K562 (cell line): ENCODE data around the gene DGKE. TPM values are rescaled to one million over a fixed set of nuclear protein-coding genes. Genes with fewer than 3 reads are reported as not detected.

Experiments used
- ARNT ChIP-seq, 2 experiments: fragments of 450-650 bp; IDR thresholded peaks; 2 replicates each; pipeline ENCODE4 v1.6.1; 2016; ENCODE audit warnings: mild to moderate bottlenecking in 1 of 2
- GTF2F1 ChIP-seq: IDR thresholded peaks from 2 replicates; pipeline ENCODE4 v1.6.1; 2011; ENCODE audit warnings: low read depth, low read length, improper control_type of control experiment
- HLTF ChIP-seq: fragments of 450-650 bp; IDR thresholded peaks from 2 replicates; pipeline ENCODE4 v1.6.1; 2016
- NFRKB ChIP-seq: fragments of 450-650 bp; IDR thresholded peaks from 2 replicates; pipeline ENCODE4 v1.6.1; 2016; ENCODE audit warnings: low read depth
- NFYB ChIP-seq: IDR thresholded peaks from 2 replicates; pipeline ENCODE4 v1.6.1; 2011; ENCODE audit warnings: mild to moderate bottlenecking, moderate library complexity; ENCODE audit not compliant: insufficient read length; ENCODE audit errors: extremely low read depth
- POLR2B ChIP-seq: fragments of 450-650 bp; IDR thresholded peaks from 2 replicates; pipeline ENCODE4 v1.6.1; 2018; ENCODE audit warnings: low read depth; ENCODE audit not compliant: partially characterized antibody
- RNF219 ChIP-seq: fragments of 250-450 bp; sonication (Bioruptor Pico); IDR thresholded peaks from 2 replicates; pipeline ENCODE4 v1.5.0; 2022; ENCODE audit warnings: mild to moderate bottlenecking
- TBL1XR1 ChIP-seq, 2 experiments: IDR thresholded peaks; 2 replicates each; pipeline ENCODE4 v1.6.1; 2012; ENCODE audit warnings: improper control_type of control experiment in 2 of 2, low read length in 2 of 2, mild to moderate bottlenecking in 1 of 2
- ZBTB1 ChIP-seq: sonication (generic); formaldehyde crosslinking; IDR thresholded peaks from 2 replicates; pipeline ENCODE4 v1.8.1; 2023; ENCODE audit warnings: missing genetic modification reagents, low read depth, mild to moderate bottlenecking, borderline replicate concordance
- ZBTB11 ChIP-seq, 3 experiments: fragments of 200-800 bp in 1 of 3; fragments of 250-450 bp in 1 of 3; fragments of 450-650 bp in 1 of 3; sonication (Bioruptor Pico) in 1 of 3; sonication (Bioruptor generic) in 1 of 3; formaldehyde crosslinking in 1 of 3; IDR thresholded peaks; 2 replicates each; pipeline versions ENCODE4 v1.6.1 to v1.8.0; 2016 to 2022; ENCODE audit warnings: mild to moderate bottlenecking in 2 of 3, missing genetic modification characterization in 2 of 3, missing compliant biosample characterization in 1 of 3, moderate library complexity in 1 of 3
- polyA plus RNA-seq, 8 experiments: library from polyadenylated mRNA; depleted of rRNA in 4 of 8; stranded (reverse) in 5 of 8; unstranded in 3 of 8; fragments of >200 nt; fragmentation: Nextera tagmentation in 2 of 8; fragmentation: Illumina TruSeq in 1 of 8; extraction: Ambion mirVana in 2 of 8; extraction: Trizol in 1 of 8; gene quantifications; 2 replicates each; pipeline versions ENCODE4 v1.2.1 to v1.2.3, GENCODE V29; 2011 to 2014; ENCODE audit warnings: inconsistent platforms in 1 of 8, missing spikeins in 1 of 8
- total RNA-seq, 7 experiments: library from RNA; depleted of rRNA in 6 of 7; stranded (reverse); fragments of >200 nt in 6 of 7; fragmentation: Illumina TruSeq in 2 of 7; extraction: Trizol in 2 of 7; gene quantifications; 2 replicates each; pipeline versions ENCODE4 v1.2.1 to v1.2.3, GENCODE V29; 2011 to 2021; ENCODE audit warnings: low replicate concordance in 1 of 7
- TF ChIP-seq, protein P1 (sequence below), 2 experiments: fragments of 450-650 bp; IDR thresholded peaks; 2 replicates each; pipeline ENCODE4 v1.6.1; 2016; ENCODE audit warnings: mild to moderate bottlenecking in 2 of 2, borderline replicate concordance in 1 of 2, low read depth in 1 of 2, moderate library complexity in 1 of 2

The DGKE gene
- total and polyA plus RNA-seq, 9 of the 15 experiments (the other 6 are each of a cell fraction or from before 2014, with no cell fraction given) = 1.3 to 9.9 (median 5.9) TPM

GRCh38 chr17:56914581-56915273 lies 80.8 kb downstream of the DGKE start (continued):
- no peak for TF ChIP-seq HLTF
- no peak for TF ChIP-seq TBL1XR1 (IDR thresholded peaks at IDR 0.05; ENCODE audit: low read length in 2 of 2)
- 0 out of 6 replicates have a peak, but pooled peaks of 1 of the 3 experiments have one; percentile 16 for TF ChIP-seq ZBTB11 (CRISPR knock-in tag; IDR thresholded peaks at IDR 0.05)
- no peak for TF ChIP-seq RNF219 (CRISPR knock-in tag)
- TF ChIP-seq ARNT (IDR thresholded peaks at IDR 0.05) = 0 out of 4 replicates have a peak, but pooled peaks of 1 of the 2 experiments have one; percentile 14
- no peak for TF ChIP-seq NFYB
- no peak for TF ChIP-seq GTF2F1
- peak; percentile 57; the same call in 1 of the 2 replicates for TF ChIP-seq NFRKB
- TF ChIP-seq, protein P1, sequence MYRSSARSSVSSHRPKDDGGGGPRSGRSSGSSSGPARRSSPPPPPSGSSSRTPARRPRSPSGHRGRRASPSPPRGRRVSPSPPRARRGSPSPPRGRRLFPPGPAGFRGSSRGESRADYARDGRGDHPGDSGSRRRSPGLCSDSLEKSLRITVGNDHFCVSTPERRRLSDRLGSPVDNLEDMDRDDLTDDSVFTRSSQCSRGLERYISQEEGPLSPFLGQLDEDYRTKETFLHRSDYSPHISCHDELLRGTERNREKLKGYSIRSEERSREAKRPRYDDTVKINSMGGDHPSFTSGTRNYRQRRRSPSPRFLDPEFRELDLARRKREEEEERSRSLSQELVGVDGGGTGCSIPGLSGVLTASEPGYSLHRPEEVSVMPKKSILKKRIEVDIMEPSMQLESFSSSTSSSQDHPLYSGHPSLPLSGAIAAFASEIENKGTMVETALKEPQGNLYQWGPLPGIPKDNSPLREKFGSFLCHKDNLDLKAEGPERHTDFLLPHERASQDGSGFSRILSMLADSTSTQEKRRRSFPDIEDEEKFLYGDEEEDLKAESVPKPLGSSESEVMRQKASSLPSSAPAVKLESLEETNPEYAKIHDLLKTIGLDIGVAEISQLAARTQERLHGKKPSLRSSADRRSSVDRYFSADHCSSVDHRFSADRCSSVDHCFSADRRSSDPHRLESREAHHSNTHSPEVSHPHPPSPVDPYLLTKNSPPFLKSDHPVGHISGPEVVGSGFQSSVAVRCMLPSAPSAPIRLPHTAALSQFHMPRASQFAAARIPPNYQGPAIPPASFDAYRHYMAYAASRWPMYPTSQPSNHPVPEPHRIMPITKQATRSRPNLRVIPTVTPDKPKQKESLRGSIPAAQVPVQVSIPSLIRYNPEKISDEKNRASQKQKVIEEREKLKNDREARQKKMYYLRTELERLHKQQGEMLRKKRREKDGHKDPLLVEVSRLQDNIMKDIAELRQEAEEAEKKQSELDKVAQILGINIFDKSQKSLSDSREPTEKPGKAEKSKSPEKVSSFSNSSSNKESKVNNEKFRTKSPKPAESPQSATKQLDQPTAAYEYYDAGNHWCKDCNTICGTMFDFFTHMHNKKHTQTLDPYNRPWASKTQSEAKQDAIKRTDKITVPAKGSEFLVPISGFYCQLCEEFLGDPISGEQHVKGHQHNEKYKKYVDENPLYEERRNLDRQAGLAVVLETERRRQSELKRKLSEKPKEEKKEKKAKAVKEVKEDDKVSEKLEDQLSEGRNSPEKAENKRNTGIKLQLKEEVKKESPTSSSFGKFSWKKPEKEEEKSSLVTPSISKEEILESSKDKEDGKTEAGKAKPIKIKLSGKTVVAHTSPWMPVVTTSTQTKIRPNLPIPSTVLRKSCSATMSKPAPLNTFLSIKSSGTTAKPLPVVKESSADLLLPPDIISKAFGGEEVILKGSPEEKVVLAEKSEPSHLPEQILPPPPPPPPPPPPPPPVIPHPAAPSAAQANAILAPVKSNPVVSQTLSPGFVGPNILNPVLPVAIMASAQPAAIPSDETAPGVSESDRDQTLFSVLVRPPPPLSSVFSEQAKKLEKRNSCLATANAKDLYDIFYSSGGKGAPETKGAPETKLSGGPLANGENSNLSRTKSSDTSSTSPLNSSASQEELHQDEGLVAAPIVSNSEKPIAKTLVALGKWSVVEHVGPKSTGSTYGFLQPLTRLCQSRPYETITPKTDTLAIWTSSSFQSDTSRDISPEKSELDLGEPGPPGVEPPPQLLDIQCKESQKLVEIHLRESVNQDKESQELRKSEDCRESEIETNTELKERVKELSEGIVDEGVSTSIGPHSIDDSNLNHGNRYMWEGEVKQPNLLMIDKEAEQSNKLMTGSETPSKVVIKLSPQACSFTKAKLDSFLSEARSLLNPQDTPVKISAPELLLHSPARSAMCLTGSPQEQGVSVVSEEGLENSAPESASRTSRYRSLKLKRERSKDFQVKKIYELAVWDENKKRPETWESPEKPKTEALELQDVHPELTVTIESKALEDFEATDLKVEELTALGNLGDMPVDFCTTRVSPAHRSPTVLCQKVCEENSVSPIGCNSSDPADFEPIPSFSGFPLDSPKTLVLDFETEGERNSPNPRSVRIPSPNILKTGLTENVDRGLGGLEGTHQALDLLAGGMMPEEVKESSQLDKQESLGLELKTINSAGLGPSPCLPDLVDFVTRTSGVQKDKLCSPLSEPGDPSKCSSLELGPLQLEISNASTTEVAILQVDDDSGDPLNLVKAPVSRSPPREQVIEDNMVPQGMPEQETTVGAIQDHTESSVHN (IDR thresholded peaks at IDR 0.05; ENCODE audit: borderline replicate concordance in 1 of 2, low read depth in 1 of 2) = peak in 1 of 2 experiments; percentile 18; a peak in 1 of 4 replicates
- no peak for TF ChIP-seq ZBTB1 (CRISPR knock-in tag)
- TF ChIP-seq POLR2B = peak; percentile 17
